Measurements from ENCODE around the gene CMTM4. TPM values are rescaled to one million over a fixed set of nuclear protein-coding genes. Genes with fewer than 3 reads are reported as not detected.
"Not testable (repeated sequence)": the region's sequence is repeated elsewhere in the genome, so short reads cannot be mapped to it uniquely, and the experiment has no call there.

The CMTM4 gene
- total RNA-seq, 3 donors from 2014 or later: 2.6 to 3.0 (median 2.8) TPM

DNA sequence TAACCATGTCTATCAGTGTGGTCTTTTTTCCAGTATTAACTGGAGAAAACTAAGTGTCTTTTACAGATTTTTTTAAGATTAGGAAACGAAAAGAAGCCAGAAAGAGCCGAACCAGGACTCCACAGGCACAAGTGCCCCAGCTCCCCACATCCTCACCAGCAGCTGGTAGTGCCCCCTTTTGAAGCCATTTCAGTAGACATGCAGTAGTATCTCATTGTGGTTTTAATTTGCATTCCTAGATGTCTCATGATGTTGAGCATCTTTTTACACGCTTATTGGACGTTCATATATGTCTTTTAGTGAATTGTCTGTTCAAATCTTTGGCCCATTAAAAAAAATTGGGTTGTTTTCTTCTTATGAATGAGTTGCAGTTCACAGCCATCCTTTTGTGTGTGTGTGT, 96.8 kb downstream of the CMTM4 start:
- Mint-ChIP-seq H3K4me1 (ENCODE audit: low read depth) (peaks cover 33% of the 10 kb centered on the region), H3K4me3 (no peak overlapping the region), H3K27me3 (ENCODE audit: low read depth) (no peaks in the 10 kb centered on the region), H3K36me3 (ENCODE audit: insufficient read depth) (no peaks in the 10 kb centered on the region), H3K9me3 (peaks cover 4% of the 10 kb centered on the region)
- DNase-seq (no peak), ATAC-seq (no peak)

- DNase-seq (no peak), ATAC-seq (peak; percentile 22 to 47)
- no peaks in the 10 kb centered on the region for H3K36me3 Mint-ChIP-seq (ENCODE audit: insufficient read depth)
- H3K27me3 Mint-ChIP-seq (ENCODE audit: low read depth): no peaks in the 10 kb centered on the region
- peaks cover 27% of the 10 kb centered on the region for H3K4me1 Mint-ChIP-seq (ENCODE audit: low read depth)
- no peak overlapping the region for H3K4me3 Mint-ChIP-seq
- H3K9me3 Mint-ChIP-seq: peaks cover 4% of the 10 kb centered on the region
These were observed 98.4 kb downstream of the CMTM4 start for GRCh38 chr16:66598111-66598510.

DNA sequence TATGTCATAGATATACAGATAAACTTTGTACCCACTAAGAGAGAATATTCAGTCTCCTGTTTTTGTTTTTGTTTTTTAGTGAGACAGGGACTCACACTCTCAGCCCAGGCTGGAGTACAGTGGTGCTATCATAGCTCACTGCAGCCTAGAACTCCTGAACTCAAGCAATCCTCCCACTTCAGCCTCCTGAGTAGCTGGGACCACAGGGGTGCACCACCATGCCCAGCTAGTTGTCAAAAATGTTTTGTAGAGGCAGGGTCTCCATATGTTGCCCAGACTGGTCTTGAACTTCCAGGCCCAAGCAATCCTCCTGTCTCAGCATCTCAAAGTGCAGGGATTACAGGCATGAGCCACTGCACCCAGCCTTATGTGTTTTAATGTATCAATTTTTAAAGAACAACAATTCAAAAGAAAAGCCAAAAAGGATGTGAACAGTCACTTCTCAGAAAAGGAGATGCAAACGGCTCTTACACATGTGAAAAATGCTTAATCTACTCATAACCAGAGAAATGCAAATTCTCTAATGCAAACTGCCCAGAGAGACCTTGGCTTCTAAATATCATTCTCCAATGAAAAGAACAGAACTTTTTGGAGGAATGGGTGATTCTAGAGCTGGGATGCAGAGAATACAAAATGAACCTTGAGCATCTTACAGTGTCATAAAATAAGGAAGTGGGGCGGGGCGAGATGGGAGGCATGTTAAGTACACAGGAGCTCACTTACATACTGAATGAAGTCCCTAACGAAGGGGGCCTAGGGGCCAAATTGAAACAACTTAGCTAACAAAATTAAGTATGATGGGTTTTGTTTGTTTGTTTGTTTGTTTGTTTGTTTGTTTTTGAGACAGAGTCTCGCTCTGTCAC, 99.3 kb downstream of the CMTM4 start:
- no peaks in the 10 kb centered on the region for H3K36me3 Mint-ChIP-seq (ENCODE audit: insufficient read depth)
- no peaks in the 10 kb centered on the region for H3K27me3 Mint-ChIP-seq (ENCODE audit: low read depth)
- peaks cover 23% of the 10 kb centered on the region for H3K4me1 Mint-ChIP-seq (ENCODE audit: low read depth)
- peaks cover 4% of the 10 kb centered on the region for H3K9me3 Mint-ChIP-seq
- no peak for DNase-seq
- no peak overlapping the region for H3K4me3 Mint-ChIP-seq
- ATAC-seq: peak; percentile 50 to 67

DNA sequence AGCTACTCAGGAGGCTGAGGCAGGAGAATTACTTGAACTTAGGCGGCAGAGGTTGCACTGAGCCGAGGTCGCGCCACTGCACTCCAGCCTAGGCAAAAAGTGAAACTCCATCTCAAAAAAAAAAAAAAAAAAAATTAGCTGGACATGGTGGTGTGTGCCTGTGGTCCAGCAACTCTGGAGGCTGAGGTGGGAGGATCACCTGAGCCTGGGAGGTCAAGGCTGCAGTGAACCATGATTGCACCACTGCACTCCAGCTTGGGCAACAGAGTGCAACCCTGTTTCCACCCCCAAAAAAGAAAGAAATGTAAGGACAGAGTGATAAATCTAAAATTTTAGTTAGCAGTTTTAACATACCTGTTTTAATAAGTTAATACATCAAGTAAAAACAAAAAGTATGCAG, 100.0 kb downstream of the CMTM4 start:
- H3K27me3 Mint-ChIP-seq (ENCODE audit: low read depth); ATAC-seq; DNase-seq; H3K4me3 Mint-ChIP-seq; H3K9me3 Mint-ChIP-seq; H3K36me3 Mint-ChIP-seq (ENCODE audit: insufficient read depth): not testable (repeated sequence)
- peaks cover 23% of the 10 kb centered on the region for H3K4me1 Mint-ChIP-seq (ENCODE audit: low read depth)

GRCh38 chr16:66594739-66595138, 101.8 kb downstream of the CMTM4 start:
- no peak for DNase-seq
- peaks cover 28% of the 10 kb centered on the region for H3K4me1 Mint-ChIP-seq (ENCODE audit: low read depth)
- H3K4me3 Mint-ChIP-seq: no peak overlapping the region
- no peaks in the 10 kb centered on the region for H3K27me3 Mint-ChIP-seq (ENCODE audit: low read depth)
- no peaks in the 10 kb centered on the region for H3K9me3 Mint-ChIP-seq
- no peaks in the 10 kb centered on the region for H3K36me3 Mint-ChIP-seq (ENCODE audit: insufficient read depth)
- no peak for ATAC-seq

DNA sequence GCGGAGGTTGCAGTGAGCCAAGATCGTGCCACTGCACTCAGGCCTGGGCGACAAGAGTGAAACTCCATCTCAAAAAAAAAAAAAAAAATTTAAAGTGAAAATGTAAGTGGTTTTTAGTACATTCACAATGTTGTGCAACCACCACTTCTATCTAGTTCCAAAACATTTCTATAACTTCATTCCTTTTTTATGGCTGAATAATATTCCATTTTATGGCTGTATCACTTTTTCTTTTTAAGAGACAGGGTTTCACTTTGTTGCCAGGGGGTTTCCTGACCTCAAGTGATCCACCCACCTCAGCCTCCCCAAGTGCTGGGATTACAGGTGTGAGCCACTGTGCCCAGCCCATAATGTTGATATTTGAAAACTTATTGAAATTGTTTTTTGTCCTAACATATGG, 103.7 kb downstream of the CMTM4 start:
- Mint-ChIP-seq H3K4me3 (no peak overlapping the region), H3K36me3 (ENCODE audit: insufficient read depth) (no peaks in the 10 kb centered on the region), H3K4me1 (ENCODE audit: low read depth) (peaks cover 32% of the 10 kb centered on the region), H3K9me3 (no peaks in the 10 kb centered on the region), H3K27me3 (ENCODE audit: low read depth) (no peaks in the 10 kb centered on the region)
- DNase-seq (no peak), ATAC-seq (no peak)

- no peaks in the 10 kb centered on the region for H3K9me3 Mint-ChIP-seq
- H3K36me3 Mint-ChIP-seq (ENCODE audit: insufficient read depth): no peaks in the 10 kb centered on the region
- peaks cover 31% of the 10 kb centered on the region for H3K4me1 Mint-ChIP-seq (ENCODE audit: low read depth)
These were observed 104.3 kb downstream of the CMTM4 start for GRCh38 chr16:66592241-66592640.

GRCh38 chr16:66591018-66591417, 105.5 kb downstream of the CMTM4 start:
- ATAC-seq (no peak), DNase-seq (no peak)
- H3K4me1 Mint-ChIP-seq (ENCODE audit: low read depth): peaks cover 29% of the 10 kb centered on the region
- H3K36me3 Mint-ChIP-seq (ENCODE audit: insufficient read depth): no peaks in the 10 kb centered on the region
- H3K27me3 Mint-ChIP-seq (ENCODE audit: low read depth): no peaks in the 10 kb centered on the region
- H3K4me3 Mint-ChIP-seq: no peak overlapping the region
- H3K9me3 Mint-ChIP-seq: no peaks in the 10 kb centered on the region

More at GRCh38 chr16:66592241-66592640, 104.3 kb downstream of the CMTM4 start:
- no peak overlapping the region for H3K4me3 Mint-ChIP-seq
- no peak for DNase-seq
- no peaks in the 10 kb centered on the region for H3K27me3 Mint-ChIP-seq (ENCODE audit: low read depth)
- no peak for ATAC-seq

DNA sequence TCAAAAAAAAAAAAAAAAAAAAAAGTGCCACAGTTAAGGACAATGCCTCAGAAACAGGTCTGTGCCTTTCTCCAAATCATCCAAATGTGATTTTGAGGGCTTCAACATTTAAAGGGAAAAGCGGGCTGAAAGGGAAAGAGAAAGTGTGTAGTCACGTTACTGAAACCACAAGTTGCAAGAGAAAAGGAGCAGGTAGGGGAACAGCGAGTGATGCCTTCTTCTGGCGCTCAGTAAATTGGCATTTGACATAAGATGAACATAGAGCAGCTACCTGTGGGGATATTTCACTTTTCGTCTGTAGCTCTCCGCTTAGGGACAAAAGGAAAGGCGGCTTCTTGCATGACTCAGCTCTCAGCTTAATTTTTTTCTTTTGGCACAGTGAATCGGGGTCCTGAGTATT, 106.2 kb downstream of the CMTM4 start:
- Mint-ChIP-seq H3K27me3 (ENCODE audit: low read depth) (no peaks in the 10 kb centered on the region), H3K4me1 (ENCODE audit: low read depth) (peaks cover 29% of the 10 kb centered on the region), H3K36me3 (ENCODE audit: insufficient read depth) (no peaks in the 10 kb centered on the region), H3K4me3 (peak overlapping the region; percentile 81), H3K9me3 (no peaks in the 10 kb centered on the region)
- ATAC-seq (peak; percentile 67 to 71), DNase-seq (no peak)

DNA sequence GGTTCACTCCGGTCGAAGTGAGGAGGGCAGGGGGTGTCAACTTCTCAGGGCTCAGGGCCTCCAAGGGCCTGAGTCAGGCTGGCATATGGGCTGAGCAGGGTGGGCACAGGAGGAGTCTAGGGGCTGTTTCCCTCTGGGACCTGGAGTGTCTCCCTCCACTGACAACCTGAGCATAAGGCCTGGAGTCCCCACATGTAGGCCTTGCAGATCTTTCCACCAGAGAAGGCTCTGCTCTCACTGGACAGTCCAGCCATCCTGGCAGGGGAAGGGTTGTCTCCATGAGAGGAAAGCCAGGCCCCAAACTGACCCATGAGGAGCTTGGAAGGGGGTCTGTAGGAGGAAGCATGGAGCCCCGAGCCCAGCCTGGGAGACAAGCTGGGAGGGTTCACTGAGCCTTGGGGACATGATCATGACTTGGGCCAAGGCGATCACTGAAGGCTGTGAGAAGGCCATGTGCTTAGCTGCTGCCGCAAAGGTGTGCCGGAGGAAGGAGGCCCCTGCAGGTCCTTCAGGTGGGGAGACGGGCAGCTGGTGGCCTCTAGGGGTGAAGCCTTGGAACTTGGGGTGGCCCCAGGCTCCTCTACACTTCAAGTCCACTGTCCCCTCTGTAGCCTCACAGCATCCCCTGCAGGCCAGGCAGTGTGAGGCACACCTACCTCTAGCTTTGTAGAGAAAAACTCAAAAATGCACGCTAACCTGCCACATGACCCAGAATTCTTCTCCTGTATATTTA, 107.4 kb downstream of the CMTM4 start:
- H3K36me3 Mint-ChIP-seq (ENCODE audit: insufficient read depth): no peaks in the 10 kb centered on the region
- H3K27me3 Mint-ChIP-seq (ENCODE audit: low read depth): no peaks in the 10 kb centered on the region
- DNase-seq: peak; percentile 57
- ATAC-seq: peak; percentile 76 to 82
- peaks cover 29% of the 10 kb centered on the region for H3K4me1 Mint-ChIP-seq (ENCODE audit: low read depth)
- H3K4me3 Mint-ChIP-seq: peak overlapping the region; percentile 81
- H3K9me3 Mint-ChIP-seq: no peaks in the 10 kb centered on the region

GRCh38 chr16:66587881-66588600, 108.5 kb downstream of the CMTM4 start:
- H3K36me3 Mint-ChIP-seq (ENCODE audit: insufficient read depth): no peaks in the 10 kb centered on the region
- ATAC-seq: no peak

GRCh38 chr16:66585481-66586239, 110.9 kb downstream of the CMTM4 start:
- DNase-seq (no peak), ATAC-seq (no peak)
- peaks cover 3% of the 10 kb centered on the region for H3K27me3 Mint-ChIP-seq (ENCODE audit: low read depth)
- H3K4me3 Mint-ChIP-seq: no peak overlapping the region
- no peaks in the 10 kb centered on the region for H3K9me3 Mint-ChIP-seq
- peaks cover 27% of the 10 kb centered on the region for H3K4me1 Mint-ChIP-seq (ENCODE audit: low read depth)
- no peaks in the 10 kb centered on the region for H3K36me3 Mint-ChIP-seq (ENCODE audit: insufficient read depth)

More at GRCh38 chr16:66587881-66588600, 108.5 kb downstream of the CMTM4 start:
- H3K27me3 Mint-ChIP-seq (ENCODE audit: low read depth): no peaks in the 10 kb centered on the region
- H3K9me3 Mint-ChIP-seq: no peaks in the 10 kb centered on the region
- DNase-seq: no peak
- peaks cover 29% of the 10 kb centered on the region for H3K4me1 Mint-ChIP-seq (ENCODE audit: low read depth)
- H3K4me3 Mint-ChIP-seq: no peak overlapping the region

GRCh38 chr16:66581246-66581952, 115.1 kb downstream of the CMTM4 start:
- H3K4me3 Mint-ChIP-seq: no peak overlapping the region
- H3K36me3 Mint-ChIP-seq (ENCODE audit: insufficient read depth): no peaks in the 10 kb centered on the region
- H3K4me1 Mint-ChIP-seq (ENCODE audit: low read depth): peaks cover 7% of the 10 kb centered on the region
- DNase-seq (no peak), ATAC-seq (no peak)
- H3K9me3 Mint-ChIP-seq: no peaks in the 10 kb centered on the region
- peaks cover 33% of the 10 kb centered on the region for H3K27me3 Mint-ChIP-seq (ENCODE audit: low read depth)
